HG03442 (cell line): ENCODE data around the gene USP3.

Experiments used
- ATAC-seq: cut with Tn5 transposase; IDR thresholded peaks from one replicate; pipeline ENCODE4 v1.9.1; 2021; ENCODE audit warnings: mild to moderate bottlenecking, moderate library complexity; ENCODE audit not compliant: unreplicated experiment

Gene USP3

GRCh38 chr15:63640146-63640545 lies 135.8 kb downstream of the USP3 start:
- no peak for ATAC-seq
